ENCODE measurements around the gene SF3B5. TPM values are rescaled to one million over a fixed set of nuclear protein-coding genes. Genes with fewer than 3 reads are reported as not detected.
"Not testable (repeated sequence)": the region's sequence is repeated elsewhere in the genome, so short reads cannot be mapped to it uniquely, and the experiment has no call there.

SF3B5 gene
- total RNA-seq, 1 donor from 2014 or later: 133 TPM

- peak; percentile 45 for DNase-seq (ENCODE audit: low read depth, low spot score)
These were observed 9.6 kb upstream of the SF3B5 start for GRCh38 chr6:144104898-144105487.

DNA sequence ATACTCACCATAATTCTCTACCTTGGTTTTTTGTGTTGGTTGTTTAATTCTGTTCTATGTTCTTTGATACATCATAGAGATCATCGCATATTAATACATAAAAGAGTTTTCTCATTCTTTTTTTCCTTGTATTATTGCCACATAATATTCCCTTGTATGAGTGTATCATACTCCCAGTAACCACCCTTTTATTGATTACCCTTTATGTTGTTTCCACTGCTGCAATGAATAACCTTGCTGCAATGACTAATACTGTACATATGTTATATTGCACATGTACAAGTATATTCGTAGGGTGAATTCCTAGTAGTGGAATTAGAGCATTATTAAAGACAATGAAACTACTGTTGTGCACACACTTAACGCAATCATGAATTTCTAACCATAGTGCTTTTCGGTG, 9.1 kb upstream of the SF3B5 start:
- no peak for DNase-seq (ENCODE audit: low read depth, low spot score)

DNA sequence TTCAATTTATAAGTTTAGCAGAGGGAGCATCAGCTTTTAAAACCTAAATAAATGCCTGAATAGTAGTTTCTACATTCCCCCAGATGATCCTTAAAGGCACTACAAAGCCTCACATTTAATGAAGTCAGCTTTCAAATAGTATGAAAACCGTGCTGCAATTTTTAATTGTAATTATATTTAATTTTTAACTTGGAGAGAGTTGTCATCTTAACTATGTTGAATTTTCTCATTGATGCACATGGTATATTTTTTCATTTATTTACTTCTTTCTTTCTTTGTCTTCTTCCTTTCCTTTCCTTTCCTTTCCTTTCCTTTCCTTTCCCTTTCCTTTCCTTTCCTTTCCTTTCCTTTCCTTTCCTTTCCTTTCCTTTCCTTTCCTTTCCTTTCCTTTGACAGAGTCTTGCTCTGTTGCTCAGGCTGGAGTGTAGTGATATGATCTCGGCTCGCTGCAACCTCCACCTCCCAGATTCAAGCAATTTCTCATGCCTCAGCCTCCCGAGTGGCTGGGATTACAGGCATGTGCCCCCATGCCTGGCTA, 7.7 kb upstream of the SF3B5 start:
- no peak for DNase-seq (ENCODE audit: low read depth, low spot score)

DNA sequence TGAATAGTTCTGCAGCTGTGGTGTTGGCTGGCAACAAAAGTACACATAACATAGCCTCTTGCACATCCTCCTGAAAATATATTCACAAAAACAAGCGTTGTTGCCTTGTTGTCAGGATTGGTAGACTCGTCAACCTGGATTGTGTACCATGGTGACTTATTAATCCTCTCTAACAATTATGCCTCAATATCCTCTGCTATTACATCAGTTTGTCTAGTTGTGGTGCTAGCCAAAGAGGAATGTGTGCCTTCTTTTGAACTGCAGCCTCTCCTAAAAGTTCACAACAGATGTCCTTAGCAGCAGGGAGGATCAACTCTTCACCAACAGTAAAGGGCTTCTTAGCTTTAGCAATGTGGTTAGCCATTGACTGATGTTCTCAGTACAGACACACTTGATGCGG, 3.6 kb upstream of the SF3B5 start:
- no peak for DNase-seq (ENCODE audit: low read depth, low spot score)

GRCh38 chr6:144094731-144095133, 641 bp downstream of the SF3B5 start:
- DNase-seq (ENCODE audit: low read depth, low spot score): no peak

DNA sequence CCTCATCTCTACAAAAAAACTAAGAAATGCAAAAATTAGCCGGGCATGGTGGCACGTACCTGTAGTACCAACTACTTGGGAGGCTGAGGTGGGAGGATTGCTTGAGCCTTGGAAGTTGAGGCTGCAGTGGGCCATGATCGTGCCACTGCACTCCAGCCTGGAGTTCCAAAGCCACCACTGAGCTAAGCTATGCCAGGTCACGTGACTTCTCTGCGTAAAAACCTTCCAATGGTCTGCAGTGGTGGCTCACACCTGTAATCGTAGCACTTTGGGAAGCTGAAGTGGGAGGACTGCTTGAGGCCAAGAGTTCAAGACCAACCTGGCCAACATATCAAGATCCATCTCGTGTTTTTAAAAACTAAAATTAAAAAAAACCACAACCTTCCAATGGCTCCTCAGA, 1.7 kb downstream of the SF3B5 start:
- DNase-seq (ENCODE audit: low read depth, low spot score): no peak

DNA sequence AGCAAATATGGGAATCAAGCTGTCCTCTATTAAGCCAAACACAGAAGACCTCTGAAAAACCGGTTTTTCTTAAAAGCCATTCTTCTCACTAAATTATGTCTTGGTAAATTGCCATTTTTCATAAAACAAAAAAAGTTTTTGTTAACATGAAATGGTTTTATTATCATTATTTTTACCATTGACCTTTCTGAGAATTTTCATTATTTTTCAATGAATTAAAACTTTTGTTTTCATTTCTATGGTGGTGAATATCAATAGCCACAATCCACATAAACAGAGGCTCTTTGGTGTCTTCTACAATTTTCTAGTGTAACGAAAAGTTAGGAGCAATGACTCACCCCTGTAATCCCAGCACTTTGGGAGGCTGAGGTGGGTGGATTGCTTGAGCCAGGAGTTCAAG, 2.1 kb downstream of the SF3B5 start:
- no peak for DNase-seq (ENCODE audit: low read depth, low spot score)

GRCh38 chr6:144090384-144090783, 5.0 kb downstream of the SF3B5 start:
- DNase-seq (ENCODE audit: low read depth, low spot score): no peak

DNA sequence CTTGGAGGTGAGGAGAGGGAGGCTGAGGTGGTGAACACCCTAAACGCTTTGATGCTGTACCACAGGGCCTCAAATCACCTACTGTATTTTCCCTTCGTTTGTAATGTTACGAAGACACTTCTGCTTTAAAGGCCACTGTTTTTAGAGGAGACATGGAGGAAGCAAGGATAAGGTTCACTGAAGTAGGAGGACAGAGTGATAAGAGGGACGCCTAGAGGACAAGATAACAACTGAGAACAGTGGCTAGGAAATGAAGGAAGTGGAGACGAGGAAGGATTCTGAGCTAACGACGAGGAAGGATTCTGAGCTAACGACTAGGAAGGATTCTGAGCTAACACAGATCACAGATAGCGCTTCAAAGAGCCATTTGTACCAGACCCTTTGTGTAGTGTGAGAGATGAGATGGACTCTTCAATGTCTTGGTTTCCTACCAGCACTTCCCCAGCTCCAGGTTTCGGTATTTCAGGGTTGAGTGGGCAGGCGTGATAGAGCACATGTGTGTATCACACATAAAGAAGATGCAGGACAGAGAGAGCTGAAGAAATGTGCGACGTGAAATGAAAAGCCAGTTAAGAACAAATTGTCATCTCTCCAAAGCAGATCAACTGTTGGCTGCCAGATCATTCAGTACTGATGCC, 7.5 kb downstream of the SF3B5 start:
- no peak for DNase-seq (ENCODE audit: low read depth, low spot score)

GRCh38 chr6:144086959-144087358, 8.4 kb downstream of the SF3B5 start:
- DNase-seq (ENCODE audit: low read depth, low spot score): no peak

DNA sequence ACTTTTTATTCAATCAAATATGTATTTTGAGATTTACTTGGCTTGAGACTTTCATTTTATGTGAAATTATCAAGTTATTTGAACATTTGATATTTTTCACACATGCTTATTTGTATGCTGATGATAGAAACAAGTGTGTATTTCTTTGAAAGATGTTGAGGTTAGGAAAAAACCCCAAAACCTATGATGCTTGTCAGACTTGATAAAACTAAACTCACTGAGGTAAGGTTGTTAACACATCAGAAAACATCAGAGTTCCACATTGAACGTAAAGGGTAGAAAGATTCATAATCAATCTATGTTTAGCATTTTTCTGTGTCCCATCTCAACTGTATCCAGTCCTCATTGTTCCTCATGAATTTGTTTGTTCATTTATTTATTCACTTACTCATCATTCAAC, 12.2 kb downstream of the SF3B5 start:
- no peak for DNase-seq (ENCODE audit: low read depth, low spot score)

- not testable (repeated sequence) for DNase-seq (ENCODE audit: low read depth, low spot score)
These were observed 13.0 kb downstream of the SF3B5 start for GRCh38 chr6:144082412-144082811.

DNA sequence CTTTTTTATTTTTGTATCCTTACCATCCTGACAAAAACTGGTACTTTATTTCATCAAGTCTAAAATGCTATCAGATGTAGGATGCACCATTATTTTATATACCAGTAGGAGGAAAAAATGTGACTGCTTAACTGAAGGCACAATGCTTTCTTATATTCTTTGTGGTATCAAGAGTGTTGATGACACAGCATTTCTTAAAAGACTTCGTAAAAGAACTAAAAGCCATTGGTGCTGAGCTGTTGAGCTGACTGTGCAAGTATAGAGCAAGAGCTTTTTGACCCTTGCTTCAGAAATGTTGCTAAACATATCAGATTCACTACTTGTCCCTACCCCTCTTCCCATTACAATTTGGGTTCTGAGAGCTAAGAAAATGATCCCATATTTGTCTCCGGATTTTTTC, 17.5 kb downstream of the SF3B5 start:
- DNase-seq (ENCODE audit: low read depth, low spot score): no peak

- DNase-seq (ENCODE audit: low read depth, low spot score): no peak
These were observed 19.5 kb downstream of the SF3B5 start for GRCh38 chr6:144075875-144076274.

DNA sequence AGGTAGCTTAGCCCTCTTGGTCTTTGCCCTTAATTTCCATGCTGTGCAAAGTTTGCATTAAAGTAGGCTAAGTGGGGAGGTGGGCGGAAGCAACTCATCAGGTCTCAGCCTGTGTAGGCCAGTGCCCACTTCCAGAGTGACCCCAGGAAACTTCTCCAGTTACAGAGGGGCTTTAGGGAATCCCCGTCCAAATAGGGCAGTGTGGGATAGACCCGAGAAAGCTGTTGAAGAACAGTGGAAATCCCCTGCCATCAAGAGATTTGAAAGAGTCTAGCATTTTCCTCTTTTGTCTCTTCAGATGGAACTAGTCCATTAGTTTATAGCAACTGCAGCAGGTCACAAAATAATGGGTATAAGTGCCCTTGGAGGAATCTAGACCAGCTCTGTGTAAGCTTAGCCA, 20.2 kb downstream of the SF3B5 start:
- no peak for DNase-seq (ENCODE audit: low read depth, low spot score)

GRCh38 chr6:144073024-144073423, 22.3 kb downstream of the SF3B5 start:
- DNase-seq (ENCODE audit: low read depth, low spot score): no peak

- DNase-seq (ENCODE audit: low read depth, low spot score): no peak
These were observed 25.9 kb downstream of the SF3B5 start for GRCh38 chr6:144069506-144069905.

DNA sequence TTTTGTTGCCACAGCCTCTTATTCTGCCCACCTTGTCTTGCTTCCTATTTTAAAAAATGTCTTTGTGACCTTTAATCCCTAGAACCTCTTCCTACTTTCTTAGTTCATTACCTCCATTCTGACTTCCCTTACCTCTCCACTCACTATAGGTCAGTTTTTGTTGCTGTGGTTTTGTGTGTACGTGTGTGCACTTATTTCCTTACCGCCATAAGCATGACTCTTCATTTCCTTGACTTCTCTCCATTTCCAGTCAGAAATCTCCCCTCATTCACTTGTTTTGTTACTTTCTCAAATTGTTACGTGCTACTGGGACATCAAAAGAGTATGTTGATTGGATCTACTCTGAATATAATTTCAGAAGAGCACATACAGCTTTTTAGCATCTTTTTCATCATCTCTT, 26.6 kb downstream of the SF3B5 start:
- no peak for DNase-seq (ENCODE audit: low read depth, low spot score)

- DNase-seq (ENCODE audit: low read depth, low spot score): no peak
These were observed 28.5 kb downstream of the SF3B5 start for GRCh38 chr6:144066741-144067484.

DNA sequence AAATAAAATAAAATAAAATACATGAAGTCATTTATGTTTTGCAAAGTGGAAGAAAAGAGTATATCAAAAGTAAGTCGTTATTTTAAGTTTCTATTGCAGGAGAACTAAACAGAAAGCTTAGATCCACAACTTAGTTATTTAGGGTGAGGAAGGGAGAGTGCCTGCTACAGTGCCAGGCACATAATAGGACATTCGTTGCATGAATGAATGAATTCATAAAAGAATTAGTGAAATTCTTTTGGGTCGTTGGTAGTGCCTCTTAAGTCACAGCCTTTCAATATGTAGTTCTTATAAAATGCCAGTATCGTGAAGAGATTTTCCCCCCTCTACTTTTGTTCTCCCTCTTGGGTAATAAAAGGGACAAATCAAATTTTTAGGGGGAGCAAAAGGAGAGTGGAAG, 29.1 kb downstream of the SF3B5 start:
- no peak for DNase-seq (ENCODE audit: low read depth, low spot score)

- no peak for DNase-seq (ENCODE audit: low read depth, low spot score)
These were observed 30.1 kb downstream of the SF3B5 start for GRCh38 chr6:144065213-144065660.

DNA sequence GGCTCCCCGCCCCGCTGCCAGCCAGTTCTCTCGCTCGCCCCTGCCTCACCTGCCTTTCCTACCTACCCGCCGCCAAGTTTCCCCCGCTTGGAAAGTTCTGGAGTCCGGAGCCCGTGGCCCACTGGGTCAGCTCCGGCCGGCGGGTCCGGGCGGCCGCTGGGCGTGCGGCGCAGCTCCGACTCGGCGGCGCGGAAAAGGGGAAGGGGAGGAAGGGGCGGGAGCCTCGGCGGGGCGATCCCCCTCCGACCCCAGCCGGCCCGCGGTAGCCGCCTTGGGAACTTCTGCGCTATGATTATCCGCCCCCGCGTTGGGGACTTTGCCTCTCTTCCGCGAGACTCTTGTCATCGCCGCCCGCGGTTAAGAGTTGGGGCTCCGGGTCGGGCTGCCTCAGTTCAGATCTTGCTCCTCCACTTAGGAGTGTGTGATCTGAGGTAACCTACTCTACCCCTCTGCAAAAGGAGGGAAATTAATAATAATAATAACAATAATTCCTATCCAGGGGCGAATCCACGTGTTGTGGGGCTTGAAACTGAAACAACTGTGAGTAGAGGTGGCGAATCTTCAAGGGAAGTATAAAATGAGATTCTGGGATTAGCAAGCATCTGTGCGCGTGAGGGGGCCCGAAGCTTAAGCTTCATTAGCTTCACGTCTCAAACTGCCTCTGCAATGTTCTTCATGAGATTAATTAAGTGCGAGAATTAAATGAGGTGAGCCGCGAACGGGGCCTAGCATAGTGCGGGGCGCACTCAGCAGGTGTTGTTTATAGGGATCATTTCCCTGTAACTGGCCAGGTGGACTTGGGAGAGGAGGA, 30.8 kb downstream of the SF3B5 start:
- no peak for DNase-seq (ENCODE audit: low read depth, low spot score)

Measured in pulmonary artery endothelial cell (primary cell).